GM19328 (cell line): ENCODE measurements around the gene MSMB.
"Not testable (repeated sequence)": the region's sequence is repeated elsewhere in the genome, so short reads cannot be mapped to it uniquely, and the experiment has no call there.

Experiments
- ATAC-seq: cut with Tn5 transposase; IDR thresholded peaks from one replicate; pipeline ENCODE4 v1.9.1; 2021; ENCODE audit warnings: mild to moderate bottlenecking, moderate library complexity; ENCODE audit not compliant: unreplicated experiment

The MSMB gene

DNA sequence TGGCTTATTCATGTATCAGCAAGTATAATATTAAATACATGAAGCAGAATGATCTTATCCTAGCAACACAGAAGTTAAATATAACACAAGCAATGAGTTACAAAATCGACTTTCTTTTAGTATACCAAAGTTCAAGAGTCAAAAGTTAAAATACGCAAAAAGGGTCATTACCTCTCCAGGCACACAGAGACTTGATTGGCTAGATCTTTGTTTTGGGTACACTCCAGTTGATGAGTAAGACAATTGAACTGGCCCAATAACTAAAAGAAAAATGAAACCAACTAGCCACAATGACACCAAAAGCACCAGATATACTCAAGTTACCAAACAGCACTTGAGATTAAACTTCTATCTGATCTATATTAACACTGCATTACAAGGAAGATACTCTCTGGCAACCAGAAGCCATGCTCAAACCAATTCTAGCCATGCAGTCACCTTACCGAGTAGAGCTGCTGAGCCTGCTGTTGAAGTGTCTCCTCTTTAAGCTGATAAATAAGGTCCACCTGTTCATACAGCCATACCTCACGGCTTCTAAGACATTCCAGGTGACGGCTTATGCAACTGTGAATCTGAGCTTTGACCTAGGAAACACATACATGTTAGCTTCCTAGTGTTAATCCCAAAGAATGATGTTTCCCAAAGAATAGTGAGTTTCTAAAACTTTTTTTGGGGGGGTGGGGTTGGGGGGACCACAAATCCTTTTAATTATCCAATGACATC, 31.2 kb downstream of the MSMB start:
- no peak for ATAC-seq

GRCh38 chr10:46014206-46014605, 31.9 kb downstream of the MSMB start:
- no peak for ATAC-seq

DNA sequence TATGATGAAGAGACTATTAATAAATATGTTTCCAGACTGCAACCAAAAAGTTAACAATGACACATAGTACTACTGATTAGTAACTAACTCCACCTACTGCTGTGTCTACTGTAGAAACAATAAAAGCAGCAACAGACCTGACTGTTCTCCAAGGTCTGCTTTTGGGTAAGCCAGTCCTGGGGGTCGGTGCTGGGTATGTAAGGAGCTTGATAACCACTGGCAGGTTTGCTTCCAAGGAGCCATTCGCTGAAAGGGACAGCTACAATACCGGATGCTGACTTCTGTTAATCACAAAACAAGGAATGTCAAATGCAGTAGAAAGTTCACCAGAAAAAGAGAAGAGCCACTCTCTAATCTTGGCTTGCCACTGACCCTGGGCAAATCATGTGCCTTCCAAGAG, 33.3 kb downstream of the MSMB start:
- no peak for ATAC-seq

GRCh38 chr10:46006219-46006618, 39.9 kb downstream of the MSMB start:
- ATAC-seq, result no peak

DNA sequence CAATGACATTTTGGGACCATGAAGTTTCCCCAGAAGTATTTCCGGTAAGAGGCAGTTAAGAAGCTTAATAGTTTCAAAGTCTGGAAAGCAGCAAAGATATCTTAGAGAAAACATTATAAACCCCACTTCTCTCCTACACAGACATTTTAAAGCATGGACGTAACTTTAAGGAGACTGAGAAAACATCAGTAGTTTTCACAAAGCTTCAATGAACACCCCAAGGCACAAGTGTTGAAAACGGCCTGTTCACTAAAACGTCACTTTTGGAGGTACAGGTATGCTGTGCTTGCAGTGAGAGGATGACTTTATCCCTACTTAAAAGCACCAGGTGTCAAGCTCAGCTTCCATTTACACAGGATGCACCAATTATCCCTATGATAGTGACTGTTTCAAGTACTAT, 40.7 kb downstream of the MSMB start:
- no peak for ATAC-seq

DNA sequence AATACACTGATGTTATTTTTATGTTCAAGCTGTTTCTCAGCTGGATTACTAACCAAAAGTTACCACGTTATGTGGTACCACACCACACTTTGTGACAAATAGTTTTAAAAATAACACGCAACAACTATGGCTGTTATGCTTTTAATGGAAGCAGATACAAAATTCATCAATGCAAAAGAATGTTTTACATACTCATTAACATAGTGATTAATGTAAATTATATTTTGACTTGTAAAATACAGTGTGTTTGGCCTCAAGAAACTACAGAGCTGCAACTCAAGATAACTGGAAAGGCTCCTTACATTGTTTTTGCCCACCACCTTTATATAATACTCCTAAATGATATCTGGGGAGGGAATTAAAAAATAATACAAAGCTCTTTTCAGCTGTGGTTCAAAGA, 41.1 kb downstream of the MSMB start:
- ATAC-seq, result no peak

- no peak for ATAC-seq
Measured at GRCh38 chr10:46002916-46003693, 43.0 kb downstream of the MSMB start.

DNA sequence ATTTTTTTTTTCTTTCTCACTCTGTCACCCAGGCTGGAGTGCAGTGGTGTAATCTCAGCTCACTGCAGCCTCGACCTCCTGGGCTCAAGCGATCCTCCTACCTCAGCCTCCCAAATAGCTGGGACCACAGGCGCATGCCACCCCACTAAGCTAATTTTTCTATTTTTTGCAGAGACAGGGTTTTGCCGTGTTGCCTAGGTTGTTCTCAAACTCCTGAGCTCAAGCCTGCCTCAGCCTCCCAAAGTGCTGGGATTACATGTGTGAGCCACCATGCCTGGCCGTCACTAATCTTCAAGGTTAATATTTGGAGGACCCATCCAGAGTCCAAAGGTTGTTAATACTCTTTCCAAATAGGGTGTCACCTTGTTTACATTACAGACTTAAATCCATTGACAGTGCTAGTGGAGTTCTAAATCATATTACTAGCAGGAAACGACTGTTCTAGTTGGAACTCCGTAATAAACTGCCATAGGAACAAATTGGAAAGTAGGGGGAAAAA, 43.8 kb downstream of the MSMB start:
- not testable (repeated sequence) for ATAC-seq

- no peak for ATAC-seq
Measured at GRCh38 chr10:46001187-46001756, 44.8 kb downstream of the MSMB start.

DNA sequence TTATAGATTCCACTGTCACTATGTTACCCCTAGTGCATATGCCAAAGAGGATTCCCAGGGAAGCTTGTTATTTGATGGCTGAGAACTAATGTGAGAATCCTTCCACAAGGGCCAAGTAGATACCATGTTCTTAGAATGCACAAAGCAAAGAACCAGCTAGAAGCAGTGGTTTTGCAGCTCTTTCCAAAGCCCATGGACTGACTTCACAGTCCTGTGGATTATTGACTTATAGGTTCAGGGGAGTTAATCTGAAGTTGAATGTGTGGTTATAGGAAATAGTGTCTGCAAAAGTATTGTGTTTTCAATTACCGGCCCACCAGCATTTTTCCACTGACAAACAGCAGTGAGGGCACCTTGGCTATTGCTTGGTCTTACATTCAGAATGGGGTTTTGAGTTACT, 45.5 kb downstream of the MSMB start:
- no peak for ATAC-seq

DNA sequence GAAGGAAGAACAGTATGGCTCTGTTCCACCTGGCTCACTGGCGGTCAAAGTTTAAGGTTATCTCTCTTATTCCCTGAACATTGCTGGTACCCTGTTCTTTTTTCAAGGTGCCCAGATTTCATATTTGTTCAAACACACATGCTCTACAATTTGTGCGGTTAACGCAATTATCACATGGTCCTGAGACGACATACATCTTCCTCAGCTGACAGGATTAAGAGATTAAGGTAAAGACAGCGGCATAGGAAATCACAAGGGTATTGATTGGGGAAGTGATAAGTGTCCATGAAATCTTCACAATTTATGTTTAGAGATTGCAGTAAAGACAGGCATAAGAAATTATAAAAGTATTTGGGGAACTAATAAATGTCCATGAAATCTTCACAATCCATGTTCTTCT, 46.1 kb downstream of the MSMB start:
- not testable (repeated sequence) for ATAC-seq

- no peak for ATAC-seq
Measured at GRCh38 chr10:45997994-45998763, 47.9 kb downstream of the MSMB start.

- ATAC-seq, result no peak
Measured at GRCh38 chr10:45997557-45997956, 48.5 kb downstream of the MSMB start.

- ATAC-seq, result not testable (repeated sequence)
Measured at GRCh38 chr10:45985590-45985989, 60.5 kb downstream of the MSMB start.

GRCh38 chr10:45984473-45984872, 61.6 kb downstream of the MSMB start:
- not testable (repeated sequence) for ATAC-seq

DNA sequence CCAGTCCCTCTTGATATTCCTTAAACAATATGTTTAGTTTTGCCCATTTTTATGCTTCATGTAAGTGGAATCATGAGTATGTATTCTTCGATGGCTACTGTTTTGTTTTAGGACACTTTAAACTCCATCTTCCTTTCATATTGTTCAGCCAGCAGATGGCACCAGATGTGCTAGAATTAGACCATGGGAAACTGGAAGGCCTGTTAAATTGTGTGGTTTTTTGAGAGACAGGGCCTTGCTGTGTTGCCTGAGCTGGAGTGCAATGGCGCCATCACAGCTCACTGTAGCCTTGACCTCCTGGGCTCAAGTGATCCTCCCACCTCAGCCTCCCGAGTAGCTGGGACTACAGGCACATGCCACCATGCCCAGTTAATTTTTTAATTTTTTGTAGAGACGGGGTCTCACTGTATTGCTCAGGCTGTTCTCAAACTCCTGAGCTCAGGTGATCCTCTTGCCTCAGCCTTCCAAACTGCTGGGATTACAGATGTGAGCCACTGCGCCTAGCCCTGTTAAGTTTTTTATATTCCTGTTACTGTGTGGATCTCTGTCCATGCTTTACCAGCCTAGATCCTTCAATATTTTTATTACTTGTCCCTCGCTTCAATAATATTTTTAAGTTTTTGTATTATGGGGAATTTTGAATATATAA, 62.4 kb downstream of the MSMB start:
- ATAC-seq, result not testable (repeated sequence)
